ENCODE measurements around the gene FXYD6.
"Not testable (repeated sequence)": the region's sequence is repeated elsewhere in the genome, so short reads cannot be mapped to it uniquely, and the experiment has no call there.

FXYD6 gene

DNA sequence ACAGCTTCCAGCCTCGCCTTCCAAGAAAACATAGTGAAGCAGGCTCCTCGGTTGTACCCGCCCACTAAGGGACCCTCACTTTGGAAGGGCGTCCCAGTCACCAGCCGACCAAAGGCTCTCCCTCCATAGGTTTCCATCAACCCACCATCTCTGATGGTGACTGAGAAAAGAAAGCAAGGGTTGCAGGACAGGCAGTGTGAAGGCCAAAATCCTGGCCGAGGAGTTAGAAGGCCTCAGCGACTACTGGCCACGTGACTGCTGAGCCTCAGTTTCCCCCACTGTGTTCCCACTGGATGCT, 2.7 kb downstream of the FXYD6 start:
- no peak for TF ChIP-seq ZNF274 (IDR thresholded peaks at IDR 0.05; ENCODE audit: low read depth, low read length)
- no peak overlapping the region for H3K4me3 ChIP-seq (ENCODE audit: low read length)

DNA sequence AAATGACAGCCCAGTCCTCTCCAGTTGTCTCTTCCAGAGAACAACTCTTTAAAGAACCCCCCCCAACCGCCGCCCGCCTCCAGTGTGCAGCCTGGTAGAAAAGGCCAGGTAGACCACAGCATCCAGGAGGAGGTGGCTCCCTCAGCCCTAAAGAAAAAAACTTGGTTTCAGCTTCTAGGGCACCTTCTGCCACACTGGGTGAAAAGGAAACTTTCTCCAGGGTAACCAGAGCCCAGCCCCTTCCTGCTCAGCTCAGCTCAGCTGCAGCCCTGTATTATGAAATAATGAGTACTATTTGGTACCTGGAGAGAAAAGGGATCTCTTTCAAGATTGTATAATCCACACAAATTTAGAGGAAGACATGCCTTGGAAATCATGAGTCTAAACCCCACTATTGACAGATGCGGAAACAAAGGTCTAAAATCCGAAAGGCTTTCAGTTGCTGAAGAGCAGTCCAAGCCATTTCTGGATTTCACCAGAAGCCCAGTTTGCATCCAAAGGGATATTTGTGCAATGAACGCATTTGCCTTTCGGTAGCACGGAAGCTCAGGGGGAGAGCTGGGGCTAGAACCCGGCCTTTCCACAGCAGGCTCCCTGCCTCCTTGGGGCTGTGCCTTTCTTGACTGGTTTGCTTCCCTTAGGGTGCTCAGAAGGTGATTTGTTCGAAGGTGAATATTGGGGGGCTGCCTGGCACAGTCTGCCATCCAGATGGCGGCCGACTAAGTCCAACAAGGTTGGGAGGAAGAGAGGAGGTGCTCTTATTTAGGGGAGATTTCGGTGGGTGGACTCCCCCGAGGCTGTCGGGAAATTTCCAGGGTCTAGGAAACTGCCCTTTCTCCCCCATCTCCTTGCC, 3.3 kb downstream of the FXYD6 start:
- no peak for TF ChIP-seq ZNF274 (IDR thresholded peaks at IDR 0.05; ENCODE audit: low read depth, low read length)
- no peak overlapping the region for H3K4me3 ChIP-seq (ENCODE audit: low read length)

DNA sequence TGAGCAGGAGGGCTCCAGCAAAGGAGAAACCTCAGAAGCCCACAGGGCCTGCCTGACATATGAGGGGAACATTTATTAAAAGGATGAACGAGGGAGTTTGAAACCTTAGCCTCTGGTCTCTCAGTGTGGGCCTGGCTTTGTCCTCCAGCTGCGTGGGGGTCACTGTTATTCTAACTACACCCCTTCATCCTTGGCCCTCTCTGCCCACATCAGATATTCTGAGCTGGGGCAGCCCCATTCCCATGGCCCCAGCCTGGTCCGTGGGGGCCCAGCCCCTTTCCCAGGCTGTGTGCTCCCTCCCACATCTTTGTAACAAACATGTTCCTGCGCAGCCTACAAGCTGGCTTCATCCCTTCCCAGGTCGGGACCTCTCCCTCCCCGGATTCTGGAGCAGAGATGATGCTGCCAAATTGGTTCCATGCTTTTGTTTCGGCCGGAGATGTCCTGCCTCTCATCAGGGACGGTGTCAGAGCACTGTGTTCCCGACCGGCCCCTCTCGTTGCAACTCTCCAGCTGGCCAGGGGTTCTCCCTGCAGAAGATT, 4.0 kb downstream of the FXYD6 start:
- no peak overlapping the region for H3K4me3 ChIP-seq (ENCODE audit: low read length)
- TF ChIP-seq ZNF274 (IDR thresholded peaks at IDR 0.05; ENCODE audit: low read depth, low read length): no peak

DNA sequence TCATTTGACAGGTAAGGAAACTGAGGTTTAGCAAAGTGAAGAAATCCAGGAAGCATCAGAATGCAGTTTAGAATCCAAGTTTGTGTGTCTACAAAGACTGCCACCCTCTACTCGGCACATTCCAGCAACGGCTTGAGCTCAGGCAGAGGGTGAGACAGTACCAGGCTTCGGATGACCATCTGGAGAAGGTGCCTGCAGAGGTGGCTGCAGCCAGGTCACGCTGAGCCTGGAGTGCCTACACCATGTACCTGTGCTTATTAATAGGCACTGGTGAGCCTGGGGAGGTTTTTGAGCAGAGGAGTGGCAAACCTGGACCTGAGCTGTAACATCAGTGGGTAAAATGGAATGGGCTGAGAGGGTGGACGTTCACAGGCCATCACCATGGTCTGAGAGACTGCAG, 4.7 kb downstream of the FXYD6 start:
- no peak overlapping the region for H3K4me3 ChIP-seq (ENCODE audit: low read length)
- no peak for TF ChIP-seq ZNF274 (IDR thresholded peaks at IDR 0.05; ENCODE audit: low read depth, low read length)

DNA sequence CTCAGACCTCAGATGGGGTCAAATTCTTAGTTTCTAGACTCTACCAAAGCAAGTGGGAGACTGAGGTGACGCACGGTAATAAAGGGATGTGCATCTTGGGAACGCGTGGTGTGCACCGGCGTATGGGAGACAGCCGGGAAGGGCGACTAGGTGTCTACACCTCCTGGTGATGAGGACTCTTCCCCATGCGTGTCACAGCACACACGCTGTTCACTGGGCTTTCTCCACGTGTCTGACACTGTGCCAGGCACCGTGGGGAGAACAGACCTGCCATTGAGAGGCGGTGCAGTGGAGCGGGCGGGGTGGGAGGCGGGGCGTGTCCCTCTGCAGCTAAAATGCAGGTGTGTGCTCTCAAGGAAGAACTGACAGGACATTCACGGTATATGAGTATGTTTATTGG, 5.3 kb downstream of the FXYD6 start:
- no peak overlapping the region for H3K4me3 ChIP-seq (ENCODE audit: low read length)
- no peak for TF ChIP-seq ZNF274 (IDR thresholded peaks at IDR 0.05; ENCODE audit: low read depth, low read length)

DNA sequence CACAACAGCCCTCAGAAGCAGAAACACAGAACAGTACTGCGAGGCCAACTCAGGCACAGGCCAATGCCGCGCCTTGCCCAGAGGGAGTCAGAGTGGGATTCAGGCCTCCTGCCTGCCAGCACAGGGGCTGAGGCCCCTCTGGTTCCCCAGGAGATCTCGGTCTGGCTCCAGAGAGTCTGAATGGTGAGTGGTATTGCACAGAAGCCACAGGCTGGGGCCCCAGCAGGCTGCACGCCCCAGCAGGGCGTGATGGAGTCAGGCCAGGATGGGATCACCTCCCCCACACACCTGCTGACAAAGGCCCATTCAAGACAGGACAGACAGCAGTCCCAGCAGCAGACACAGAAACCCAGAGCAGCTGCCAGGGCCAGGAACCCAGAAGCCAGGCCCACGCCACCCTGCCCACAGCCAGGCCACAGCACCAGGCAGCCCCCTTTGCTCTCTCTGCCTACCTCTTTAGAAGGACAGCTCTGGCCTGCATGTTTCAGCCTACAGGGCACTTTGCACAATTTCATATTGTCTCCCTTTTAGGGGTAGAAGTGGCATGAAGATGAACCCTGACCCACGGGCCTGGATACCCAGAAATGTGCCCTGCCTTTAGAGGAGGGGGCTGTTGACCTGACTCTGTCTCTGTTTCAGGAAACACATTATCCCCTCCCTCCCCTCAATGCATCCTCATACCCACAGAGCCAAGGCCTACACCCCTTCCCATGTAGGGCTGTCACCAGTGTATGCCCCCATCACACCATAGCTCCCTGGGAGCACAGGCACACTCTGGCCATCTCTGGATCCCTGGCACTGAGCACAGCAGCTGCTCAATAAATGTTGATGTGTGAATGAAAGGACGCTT, 6.1 kb downstream of the FXYD6 start:
- H3K4me3 ChIP-seq (ENCODE audit: low read length): no peak overlapping the region

DNA sequence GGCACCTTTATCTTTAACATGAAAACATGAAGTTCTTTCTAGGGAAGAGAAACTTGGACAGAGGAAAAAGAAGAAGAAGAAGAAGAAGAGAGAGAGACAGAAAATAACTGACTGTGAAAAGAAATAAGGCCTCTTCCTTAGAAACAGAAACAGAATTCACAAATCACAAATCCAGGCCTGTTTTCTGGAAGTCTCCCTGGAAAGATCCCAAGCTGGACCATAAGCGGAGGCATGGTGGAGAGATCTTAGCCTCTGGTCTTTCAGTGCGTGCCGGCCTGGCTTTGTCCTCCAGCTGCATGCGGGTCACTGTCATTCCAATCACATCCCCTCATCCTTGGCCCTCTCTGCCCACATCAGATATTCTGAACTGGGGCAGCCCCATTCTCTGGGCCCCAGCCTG, 6.9 kb downstream of the FXYD6 start:
- H3K4me3 ChIP-seq (ENCODE audit: low read length): no peak overlapping the region
- TF ChIP-seq ZNF274 (IDR thresholded peaks at IDR 0.05; ENCODE audit: low read depth, low read length): no peak

More for the DNA sequence above, 6.1 kb downstream of the FXYD6 start:
- no peak for TF ChIP-seq ZNF274 (IDR thresholded peaks at IDR 0.05; ENCODE audit: low read depth, low read length)

DNA sequence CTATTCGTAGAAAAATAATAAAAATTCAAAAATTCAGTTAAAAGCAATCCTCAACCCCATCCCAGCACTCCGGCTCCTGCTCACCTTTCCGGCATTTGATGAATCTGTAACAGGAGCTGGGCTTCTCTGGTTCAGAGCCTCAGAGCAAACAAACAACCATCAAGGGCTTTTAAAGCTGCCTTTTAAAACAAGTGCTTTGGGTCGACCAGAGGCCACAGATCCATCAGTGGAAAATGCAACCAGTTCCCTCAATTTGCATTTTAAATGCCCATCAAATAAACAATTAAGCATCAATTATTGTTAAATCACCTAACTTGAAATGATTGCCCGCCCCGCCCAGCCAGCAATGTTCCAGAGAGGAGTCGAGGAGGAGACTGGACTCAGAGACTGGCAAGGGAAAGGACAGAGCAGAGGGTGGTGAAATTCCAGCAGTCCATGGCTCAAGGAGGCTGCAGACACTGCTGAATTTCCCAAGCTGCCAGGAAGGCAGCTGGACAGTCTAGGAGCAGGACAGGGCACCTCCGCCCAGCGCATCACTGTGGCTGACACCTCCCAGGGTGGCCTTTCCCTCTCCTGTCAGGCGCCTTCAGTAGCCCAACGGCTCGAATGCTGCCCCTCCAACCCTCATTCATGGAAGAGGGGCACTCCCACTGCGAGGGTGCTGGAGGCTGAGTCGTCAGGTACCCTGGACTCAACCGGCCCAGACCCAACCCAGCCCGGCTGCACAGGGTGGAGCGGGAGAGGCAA, 7.5 kb downstream of the FXYD6 start:
- no peak for TF ChIP-seq ZNF274 (IDR thresholded peaks at IDR 0.05; ENCODE audit: low read depth, low read length)
- no peak overlapping the region for H3K4me3 ChIP-seq (ENCODE audit: low read length)

DNA sequence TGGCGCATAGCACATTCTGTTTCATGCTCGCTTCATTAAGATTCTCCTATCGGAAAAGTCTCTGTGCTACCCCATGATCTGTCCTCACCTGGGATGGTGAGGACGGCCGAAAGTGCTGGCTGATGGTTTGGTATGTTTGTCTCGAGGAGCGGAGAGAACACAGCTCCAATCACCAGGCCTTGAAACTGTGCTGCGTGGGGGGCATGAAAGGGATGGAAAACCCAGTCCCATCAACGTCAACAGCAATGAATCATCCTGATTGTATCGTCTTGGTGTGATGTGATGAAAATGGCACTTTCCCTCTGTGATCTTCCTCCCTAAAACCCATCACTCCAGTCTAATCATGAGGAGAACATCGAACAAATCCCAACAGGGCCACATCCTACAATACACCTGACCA, 8.4 kb downstream of the FXYD6 start:
- no peak overlapping the region for H3K4me3 ChIP-seq (ENCODE audit: low read length)
- no peak for TF ChIP-seq ZNF274 (IDR thresholded peaks at IDR 0.05; ENCODE audit: low read depth, low read length)

DNA sequence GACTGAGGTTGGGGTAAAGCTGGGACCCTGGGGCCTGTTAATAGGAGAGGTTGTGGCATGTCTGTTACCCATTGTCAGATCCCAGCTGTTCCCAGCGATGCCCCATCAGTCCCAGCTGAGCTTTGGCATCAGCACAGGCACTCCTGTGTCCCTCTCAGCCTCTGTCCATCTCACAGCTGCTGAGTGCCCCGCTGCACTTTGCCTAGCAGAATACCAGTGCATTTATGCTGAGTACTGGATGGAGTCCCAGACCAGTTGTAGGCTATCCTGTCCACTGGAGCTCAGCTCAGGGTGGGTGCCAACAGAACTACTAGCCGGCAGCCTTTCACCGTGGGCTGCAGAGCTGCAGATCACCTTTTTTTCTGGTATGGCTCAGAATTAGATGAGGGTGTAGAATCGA, 9.9 kb downstream of the FXYD6 start:
- H3K4me3 ChIP-seq (ENCODE audit: low read length): no peak overlapping the region
- no peak for TF ChIP-seq ZNF274 (IDR thresholded peaks at IDR 0.05; ENCODE audit: low read depth, low read length)

DNA sequence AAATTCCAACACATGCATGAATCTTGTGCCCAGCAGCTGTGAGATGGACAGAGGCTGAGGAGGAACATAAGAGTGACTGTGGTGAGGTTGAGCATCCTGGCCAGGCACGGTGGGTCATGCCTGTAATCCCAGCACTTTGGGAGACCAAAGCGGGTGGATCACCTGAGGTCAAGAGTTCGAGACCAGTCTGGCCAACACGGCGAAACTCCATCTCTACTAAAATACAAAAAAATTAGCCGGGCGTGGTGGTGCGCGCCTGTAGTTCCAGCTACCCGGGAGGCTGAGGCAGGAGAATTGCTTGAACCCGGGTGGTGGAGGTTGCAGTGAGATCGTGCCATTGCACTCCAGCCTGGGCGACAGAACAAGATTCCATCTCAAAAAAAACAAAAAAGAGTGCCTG, 10.9 kb downstream of the FXYD6 start:
- not testable (repeated sequence) for H3K4me3 ChIP-seq (ENCODE audit: low read length)

DNA sequence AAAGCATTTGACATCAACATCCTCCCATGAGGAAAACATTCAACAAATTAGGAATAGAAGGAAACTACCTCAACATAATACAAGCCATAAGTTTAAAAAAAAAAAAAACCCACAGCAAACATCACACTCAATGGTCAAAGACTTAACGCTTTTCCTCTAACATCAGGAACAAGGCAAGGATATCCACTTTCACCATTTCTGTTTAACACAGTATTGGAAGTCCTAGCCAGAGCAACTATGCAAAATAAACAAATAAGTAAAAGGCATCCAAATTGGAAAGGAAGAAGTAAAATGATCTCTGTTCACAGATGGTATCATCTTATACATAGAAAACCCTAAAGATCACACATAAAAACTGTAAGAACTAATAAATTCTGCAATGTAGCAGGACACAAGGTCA, 13.1 kb downstream of the FXYD6 start:
- TF ChIP-seq ZNF274 (IDR thresholded peaks at IDR 0.05; ENCODE audit: low read depth, low read length): no peak

DNA sequence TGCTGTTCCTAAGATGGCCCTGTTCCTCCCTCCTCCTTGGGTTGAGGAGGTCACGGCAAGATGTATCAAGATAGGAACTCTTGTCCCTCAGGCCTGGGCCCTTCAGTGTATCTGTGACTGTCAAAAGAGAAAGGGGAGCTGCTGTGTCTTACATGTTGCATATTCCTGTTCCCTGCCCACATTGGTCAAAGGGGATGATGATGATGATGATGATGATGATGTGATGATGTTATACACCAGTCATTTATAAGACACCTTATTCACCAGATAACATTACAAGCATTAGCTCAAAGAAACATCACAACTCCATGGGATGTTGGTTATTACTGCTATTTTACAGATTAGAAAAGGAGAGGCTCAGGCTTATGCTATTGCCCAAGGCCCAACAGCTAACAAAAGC, 13.7 kb downstream of the FXYD6 start:
- no peak overlapping the region for H3K4me3 ChIP-seq (ENCODE audit: low read length)
- no peak for TF ChIP-seq ZNF274 (IDR thresholded peaks at IDR 0.05; ENCODE audit: low read depth, low read length)

More for the DNA sequence above, 13.1 kb downstream of the FXYD6 start:
- no peak overlapping the region for H3K4me3 ChIP-seq (ENCODE audit: low read length)

DNA sequence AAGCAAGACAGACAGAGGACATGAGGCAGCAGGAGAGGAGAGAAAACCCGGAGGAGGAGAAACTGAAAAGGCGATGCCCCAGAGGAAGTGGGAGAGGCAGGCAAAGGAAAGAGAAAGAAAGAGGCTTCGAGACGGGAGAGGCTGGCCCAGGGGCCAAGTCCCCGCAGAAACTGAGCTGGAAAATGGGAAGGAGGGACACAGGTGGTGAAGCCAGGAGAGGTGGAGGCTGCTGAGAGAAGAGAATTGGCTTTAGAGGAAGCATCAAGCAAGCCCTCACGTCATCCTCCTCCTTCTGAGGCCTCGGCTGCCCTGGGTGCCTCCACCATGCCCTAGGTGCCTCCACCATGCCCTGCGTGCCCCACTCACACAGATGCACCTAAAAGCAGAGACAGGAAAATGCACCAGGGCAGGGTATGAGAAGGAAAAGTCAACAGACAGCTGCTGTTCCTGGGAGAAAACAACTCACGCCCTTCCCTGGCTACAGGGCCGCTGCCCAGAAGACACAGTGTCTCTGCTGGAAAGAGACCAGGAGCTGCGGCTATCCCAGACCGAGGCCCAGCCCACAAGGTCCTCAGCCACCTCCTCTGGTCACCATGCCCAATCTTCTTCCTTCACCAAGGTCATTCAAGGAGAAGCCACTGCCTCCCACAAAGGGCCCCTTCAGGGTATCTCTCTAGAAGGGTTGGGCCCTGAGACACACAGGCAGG, 14.3 kb downstream of the FXYD6 start:
- H3K4me3 ChIP-seq (ENCODE audit: low read length): no peak overlapping the region
- no peak for TF ChIP-seq ZNF274 (IDR thresholded peaks at IDR 0.05; ENCODE audit: low read depth, low read length)

Data from GM08714 (cell line).